ENCODE results near the gene CFAP57.

- TF ChIP-seq EZH2 (IDR thresholded peaks at IDR 0.05; ENCODE audit: low read depth) (no peak), CTCF (conservative IDR thresholded peaks at IDR 0.05) (no peak)
These were observed 130.8 kb downstream of the CFAP57 start for GRCh38 chr1:43302721-43303470.
